Upper lobe of right lung (tissue), 1 donor: ENCODE results near the gene YIPF5. TPM values are rescaled to one million over a fixed set of nuclear protein-coding genes. Genes with fewer than 3 reads are reported as not detected.

Source experiments
- ATAC-seq: fragments of 200-7000 bp; cut with Tn5 transposase; one replicate; pipeline ENCODE4 v1.9.1; 2020; ENCODE audit warnings: mild to moderate bottlenecking, moderate library complexity
- DNase-seq: peaks from one replicate; pipeline ENCODE4 v3.0.0-alpha.2; 2020
- H3K27ac ChIP-seq: fragments of 200-600 bp; one replicate; pipeline ENCODE4 v1.8.0; 2022
- H3K27me3 ChIP-seq: fragments of 200-600 bp; one replicate; pipeline ENCODE4 v1.8.0; 2022; ENCODE audit warnings: mild to moderate bottlenecking
- H3K36me3 ChIP-seq: fragments of 200-600 bp; one replicate; pipeline ENCODE4 v1.8.0; 2022
- H3K4me1 ChIP-seq: fragments of 200-600 bp; one replicate; pipeline ENCODE4 v1.8.0; 2022
- H3K4me3 ChIP-seq: fragments of 200-600 bp; one replicate; pipeline ENCODE4 v1.8.0; 2022; ENCODE audit warnings: mild to moderate bottlenecking
- H3K9me3 ChIP-seq: fragments of 200-600 bp; one replicate; pipeline ENCODE4 v1.8.0; 2022
- CTCF ChIP-seq: fragments of 200-600 bp; IDR thresholded peaks from one replicate; pipeline ENCODE4 v1.8.0; 2022; ENCODE audit warnings: antibody characterized with exemption
- intact Hi-C: fragments of 100-400 bp; cut with DNase I; formaldehyde crosslinking; loops from one replicate; pipeline ENCODE4 v1.11.0; 2022
- total RNA-seq: library from RNA; stranded (reverse); fragmentation: NEBNext Ultra II Directional; extraction: Animal tissue kit (Norgen Biotek cat#: 25700); gene quantifications from one replicate; pipeline ENCODE4 v1.2.1, GENCODE V29; 2021
- donor health status: DM: no; HTN: yes; CAD: no; lungs with severe emphysema.

YIPF5 gene
- total RNA-seq, 1 donor from 2014 or later, result 47.6 TPM

GRCh38 chr5:144142139-144142823, 28.2 kb downstream of the YIPF5 start:
- Histone ChIP-seq H3K27me3 (no peaks in the 10 kb centered on the region), H3K9me3 (no peaks in the 10 kb centered on the region), H3K4me1 (no peaks in the 10 kb centered on the region), H3K36me3 (no peaks in the 10 kb centered on the region), H3K4me3 (no peak overlapping the region), H3K27ac (no peak overlapping the region)
- intact Hi-C loops, result no loop called here
- peak; percentile 61 for TF ChIP-seq CTCF
- DNase-seq, result no peak
- peak; percentile 84 for ATAC-seq

- ATAC-seq (no peak), DNase-seq (no peak)
- Histone ChIP-seq H3K27ac (no peak overlapping the region), H3K4me1 (no peaks in the 10 kb centered on the region), H3K4me3 (no peak overlapping the region), H3K36me3 (no peaks in the 10 kb centered on the region), H3K27me3 (no peaks in the 10 kb centered on the region), H3K9me3 (no peaks in the 10 kb centered on the region)
- intact Hi-C loops, result no loop called here
- TF ChIP-seq CTCF, result no peak
Observed at GRCh38 chr5:144141585-144141984, 28.9 kb downstream of the YIPF5 start.

- DNase-seq (no peak), ATAC-seq (no peak)
- no peak for TF ChIP-seq CTCF
- no peaks in the 10 kb centered on the region for H3K27me3 ChIP-seq
- H3K27ac ChIP-seq, result no peak overlapping the region
- H3K9me3 ChIP-seq, result no peaks in the 10 kb centered on the region
- no peaks in the 10 kb centered on the region for H3K4me1 ChIP-seq
- no peak overlapping the region for H3K4me3 ChIP-seq
- no peaks in the 10 kb centered on the region for H3K36me3 ChIP-seq
- intact Hi-C loops, result no loop called here
Observed at GRCh38 chr5:144139586-144139985, 30.9 kb downstream of the YIPF5 start.

- no peaks in the 10 kb centered on the region for H3K36me3 ChIP-seq
- H3K4me3 ChIP-seq, result no peak overlapping the region
- H3K9me3 ChIP-seq, result no peaks in the 10 kb centered on the region
- H3K4me1 ChIP-seq, result no peaks in the 10 kb centered on the region
- DNase-seq (no peak), ATAC-seq (peak; percentile 74)
- no peak for TF ChIP-seq CTCF
- no peak overlapping the region for H3K27ac ChIP-seq
- intact Hi-C loops, result no loop called here
- H3K27me3 ChIP-seq, result no peaks in the 10 kb centered on the region
Observed at GRCh38 chr5:144135113-144135762, 35.2 kb downstream of the YIPF5 start.

GRCh38 chr5:144134194-144134826, 36.1 kb downstream of the YIPF5 start:
- Histone ChIP-seq H3K36me3 (no peaks in the 10 kb centered on the region), H3K27ac (no peak overlapping the region), H3K4me1 (no peaks in the 10 kb centered on the region), H3K4me3 (no peak overlapping the region), H3K27me3 (no peaks in the 10 kb centered on the region), H3K9me3 (no peaks in the 10 kb centered on the region)
- intact Hi-C loops, result no loop called here
- no peak for TF ChIP-seq CTCF
- DNase-seq (no peak), ATAC-seq (no peak)
